Measurements from ENCODE around the gene MZT1. TPM values are rescaled to one million over a fixed set of nuclear protein-coding genes. Genes with fewer than 3 reads are reported as not detected.
"Not testable (repeated sequence)": the region's sequence is repeated elsewhere in the genome, so short reads cannot be mapped to it uniquely, and the experiment has no call there.

Gene MZT1, protein sequence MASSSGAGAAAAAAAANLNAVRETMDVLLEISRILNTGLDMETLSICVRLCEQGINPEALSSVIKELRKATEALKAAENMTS
- polyA plus RNA-seq (ENCODE audit: insufficient read length): 22.3 TPM
- long read RNA-seq, donor 1, transcript MZT1-201 (3 exons, 2,299 nt): major isoform, 17 of 33 reads
- long read RNA-seq, donor 1, partial matches to known transcripts: 16 of 33 reads
- long read RNA-seq, donor 1, other reads (novel, unspliced or antisense): 0 of 33 reads
- long read RNA-seq, donor 2, transcript MZT1-201 (3 exons, 2,299 nt): major isoform, 30 of 30 reads
- long read RNA-seq, donor 2, partial matches to known transcripts: 0 of 30 reads
- long read RNA-seq, donor 2, other reads (novel, unspliced or antisense): 0 of 30 reads
- long read RNA-seq, donor 3, transcript MZT1-201 (3 exons, 2,299 nt): major isoform, 27 of 27 reads
- long read RNA-seq, donor 3, partial matches to known transcripts: 0 of 27 reads
- long read RNA-seq, donor 3, other reads (novel, unspliced or antisense): 0 of 27 reads
- long read RNA-seq, donor 4, partial matches to known transcripts: 0 of 1 reads
- long read RNA-seq, donor 4, other reads (novel, unspliced or antisense): 0 of 1 reads
- long read RNA-seq, donor 5, transcript MZT1-201 (3 exons, 2,299 nt): major isoform, 30 of 30 reads
- long read RNA-seq, donor 5, partial matches to known transcripts: 0 of 30 reads
- long read RNA-seq, donor 5, other reads (novel, unspliced or antisense): 0 of 30 reads
- long read RNA-seq, donor 6, transcript MZT1-201 (3 exons, 2,299 nt): major isoform, 24 of 24 reads
- long read RNA-seq, donor 6, partial matches to known transcripts: 0 of 24 reads
- long read RNA-seq, donor 6, other reads (novel, unspliced or antisense): 0 of 24 reads
- long read RNA-seq, donor 7, transcript MZT1-201 (3 exons, 2,299 nt): major isoform, 37 of 37 reads
- long read RNA-seq, donor 7, partial matches to known transcripts: 0 of 37 reads
- long read RNA-seq, donor 7, other reads (novel, unspliced or antisense): 0 of 37 reads
- long read RNA-seq, donor 8, transcript MZT1-201 (3 exons, 2,299 nt): major isoform, 5 of 5 reads
- long read RNA-seq, donor 8, partial matches to known transcripts: 0 of 5 reads
- long read RNA-seq, donor 8, other reads (novel, unspliced or antisense): 0 of 5 reads

DNA sequence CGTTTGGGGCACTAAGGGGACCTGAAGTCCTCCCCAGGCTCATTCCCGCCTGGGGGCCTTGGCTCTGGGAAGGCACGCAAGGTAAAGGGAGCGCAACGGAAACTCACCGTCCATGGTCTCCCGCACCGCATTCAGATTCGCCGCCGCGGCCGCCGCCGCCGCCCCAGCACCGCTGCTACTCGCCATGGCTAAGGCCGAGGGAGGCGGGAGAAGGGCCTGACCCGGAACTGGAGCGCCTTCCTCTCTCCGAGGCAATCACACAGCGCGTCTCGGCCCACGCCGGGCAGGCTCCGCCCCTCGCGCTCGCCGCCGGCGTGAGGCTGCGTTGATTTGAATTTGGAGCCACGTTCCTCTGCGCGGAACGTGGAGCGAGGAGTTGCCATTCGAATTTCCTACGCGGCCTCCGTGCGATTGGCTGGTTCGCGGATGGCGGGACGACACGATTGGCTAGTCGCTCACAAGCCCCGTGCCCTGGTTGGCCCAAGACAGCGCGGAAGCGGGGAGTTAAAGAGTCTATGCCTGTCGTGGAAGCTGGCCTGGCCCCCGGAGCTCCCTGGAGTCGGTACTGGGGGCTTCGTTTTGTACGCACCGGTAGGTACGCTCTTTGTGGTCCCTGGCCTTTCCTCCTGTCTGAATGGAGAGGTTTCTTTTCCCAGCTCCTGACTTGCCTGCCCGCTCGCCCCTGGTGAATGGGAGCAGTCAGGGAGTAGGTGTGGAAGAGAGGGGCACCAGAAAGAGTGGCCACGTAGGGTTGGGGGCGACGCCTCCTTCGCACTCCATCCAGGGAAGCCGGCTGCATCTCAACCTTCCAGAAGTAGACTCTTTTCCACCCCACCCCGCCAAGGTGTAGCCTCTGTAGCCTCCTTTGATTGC lies at the start of gene MZT1, which contains the start of gene BORA:
TSS of gene MZT1 (minus strand) at position 213 of the 873 bp plus-strand sequence. CDS start at position 186, 27 bp downstream.
TSS of gene BORA (plus strand) at position 507 of the 873 bp plus-strand sequence. CDS start 1,018 bp downstream, outside the sequence.
- peak; percentile 94 for DNase-seq

DNA sequence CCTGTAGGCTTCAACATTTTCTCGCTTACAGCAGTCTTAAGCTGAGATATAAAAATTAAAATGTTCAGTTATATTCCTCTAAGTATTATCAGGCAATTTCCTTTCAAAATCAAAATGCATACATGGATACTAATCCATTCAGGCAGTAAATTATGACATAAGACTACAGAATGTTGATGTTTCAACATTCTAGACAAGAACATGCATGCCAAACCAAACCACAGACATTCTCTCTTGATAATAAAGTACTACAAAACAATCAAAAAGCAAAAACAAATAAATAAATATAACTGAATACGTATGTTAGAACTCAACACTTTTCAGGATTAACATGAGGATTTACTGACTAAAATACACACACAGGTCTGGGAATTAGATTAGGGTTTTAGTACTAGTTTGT lies 46.6 kb upstream of the MZT1 start:
- DNase-seq: no peak

DNA sequence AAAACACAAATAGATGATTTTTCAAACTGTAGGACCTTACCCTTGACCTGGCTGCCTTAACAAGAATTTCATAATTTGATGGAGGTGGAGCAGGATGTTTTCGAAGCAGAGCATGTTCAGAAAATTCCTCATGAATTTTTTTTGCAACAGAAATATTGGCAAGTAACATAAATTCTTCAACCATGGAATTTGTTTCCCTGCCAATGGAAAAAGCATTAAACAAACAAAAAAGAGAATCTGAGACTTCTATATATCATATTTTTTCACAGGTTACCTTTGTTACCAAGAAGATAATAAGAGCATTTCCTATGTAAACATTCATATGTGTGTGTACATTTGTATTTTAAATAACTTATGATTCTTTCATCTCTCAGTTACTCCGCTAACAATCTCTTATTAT lies 36.0 kb upstream of the MZT1 start:
- no peak for DNase-seq

DNA sequence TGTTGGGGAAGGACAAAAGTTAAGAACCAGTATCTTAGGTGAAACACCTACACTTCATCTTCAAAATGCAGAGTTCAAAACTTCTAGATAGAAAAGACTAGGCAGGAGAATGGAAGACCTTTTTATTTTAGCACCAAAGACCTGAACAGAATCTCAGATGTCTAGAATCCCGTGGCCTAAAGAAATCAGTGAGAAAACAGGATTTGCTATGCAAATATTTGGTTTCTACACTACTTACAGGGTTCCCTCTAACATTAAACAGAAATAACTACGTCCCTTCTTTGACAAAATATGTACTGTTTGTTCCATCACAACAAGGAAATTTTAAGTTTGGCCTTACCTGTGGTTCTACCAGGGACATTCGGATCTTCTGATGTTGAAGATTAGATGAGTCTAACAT lies 32.8 kb upstream of the MZT1 start:
- DNase-seq: no peak

DNA sequence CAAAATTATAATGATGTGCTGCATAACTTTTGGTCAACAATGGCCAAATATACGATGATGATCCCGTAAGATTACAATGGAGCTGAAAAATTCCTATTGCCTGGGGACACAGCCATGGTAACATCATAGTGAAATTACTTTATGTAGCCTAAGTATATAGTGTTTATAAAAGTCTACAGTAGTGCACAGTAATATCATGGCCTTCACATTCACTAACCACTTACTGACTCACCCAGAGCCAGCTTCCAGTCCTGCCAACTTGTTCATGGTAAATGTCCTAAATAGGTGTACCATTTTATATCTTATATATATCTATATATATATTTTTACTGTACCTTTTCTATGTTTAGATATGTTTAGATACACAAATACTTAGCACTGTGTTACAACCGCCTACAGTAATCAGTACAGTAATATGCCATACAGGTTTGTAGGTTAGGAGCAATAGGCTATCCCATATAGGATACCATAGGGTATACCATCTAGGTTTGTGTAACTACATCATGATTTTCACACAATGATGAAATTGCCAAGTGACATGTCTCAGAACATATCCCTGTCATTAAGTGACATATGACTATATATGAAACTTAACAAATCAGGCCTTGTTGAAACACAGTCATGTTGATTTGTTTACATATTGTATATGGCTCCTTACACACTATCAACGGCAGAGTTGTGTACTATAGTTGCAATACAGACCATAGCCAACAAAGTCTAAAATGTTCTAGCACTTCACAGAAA lies 30.5 kb upstream of the MZT1 start:
- DNase-seq: no peak

DNA sequence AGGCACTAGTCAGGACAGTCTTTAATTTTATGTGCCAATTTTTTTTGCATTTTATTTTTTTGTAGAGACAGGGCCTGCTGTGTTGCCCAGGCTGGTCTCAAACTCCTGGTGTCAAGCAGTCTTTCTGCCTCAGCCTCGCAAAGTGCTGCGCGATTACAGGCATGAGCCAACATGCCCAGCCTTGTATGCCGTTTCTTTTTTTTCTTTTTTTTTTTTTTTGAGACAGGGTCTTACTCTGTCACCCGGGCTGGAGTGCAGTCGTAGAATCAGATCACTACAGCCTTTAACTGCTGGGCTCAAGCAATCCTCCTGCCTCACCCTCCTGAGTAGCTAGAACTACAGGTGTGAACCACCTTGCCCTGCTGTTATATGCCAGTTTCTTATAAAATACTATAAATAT lies 26.7 kb upstream of the MZT1 start:
- no peak for DNase-seq

DNA sequence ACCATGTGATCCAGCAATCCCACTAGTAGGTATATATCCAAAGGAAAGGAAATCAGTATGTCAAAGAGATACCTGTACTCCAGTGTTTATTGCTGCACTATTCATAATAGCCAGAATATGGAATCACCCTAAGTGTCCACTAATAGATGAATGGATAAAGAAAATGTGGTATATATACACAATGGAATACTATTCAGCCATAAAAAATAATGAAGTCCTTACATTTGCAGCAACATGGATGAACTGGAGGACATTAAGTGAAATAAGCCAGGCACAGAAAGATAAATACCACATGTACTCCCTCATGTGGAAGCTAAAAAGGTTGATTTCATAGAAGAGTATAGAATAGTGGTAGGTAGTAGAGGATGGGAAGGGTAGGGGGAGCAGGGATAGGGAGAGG lies 23.8 kb upstream of the MZT1 start:
- DNase-seq: no peak

DNA sequence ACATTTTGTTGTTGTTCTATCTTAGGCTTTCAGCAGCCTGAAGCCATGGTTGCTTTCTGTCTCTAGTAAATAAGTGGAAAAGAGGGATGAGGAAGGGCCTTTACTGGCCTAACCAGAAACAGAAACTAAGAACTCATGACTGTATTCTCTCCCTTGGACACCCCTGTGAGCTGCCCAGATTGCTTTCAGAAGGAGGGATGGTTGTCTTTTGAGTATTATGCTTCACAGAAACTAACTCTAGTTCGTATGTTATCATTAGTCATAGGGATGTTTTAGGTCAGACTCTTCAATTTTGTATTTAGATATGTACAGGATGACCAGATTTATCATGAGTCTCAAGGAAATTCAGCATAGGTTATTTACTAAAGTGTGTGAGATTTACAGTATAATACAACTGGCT lies 17.8 kb upstream of the MZT1 start:
- DNase-seq: no peak

DNA sequence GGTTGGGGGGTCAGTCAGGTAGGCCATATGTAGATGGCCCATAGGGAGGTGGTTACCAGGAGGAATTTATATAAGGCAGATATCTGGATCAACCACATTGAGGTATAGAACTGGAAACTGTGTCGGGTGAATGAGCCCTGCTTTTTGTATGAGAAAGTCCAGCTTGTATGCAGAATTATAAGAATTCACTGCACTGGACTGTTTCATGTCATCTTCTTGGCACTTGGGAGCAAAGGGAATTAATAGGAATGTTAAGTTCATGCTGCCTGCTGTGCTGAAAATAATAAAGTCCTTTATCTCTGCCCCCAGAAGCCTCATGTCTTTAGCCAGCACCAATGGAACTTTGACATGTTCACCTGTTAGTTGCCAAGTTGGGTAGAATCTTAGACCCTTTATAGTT lies 12.6 kb upstream of the MZT1 start:
- no peak for DNase-seq

DNA sequence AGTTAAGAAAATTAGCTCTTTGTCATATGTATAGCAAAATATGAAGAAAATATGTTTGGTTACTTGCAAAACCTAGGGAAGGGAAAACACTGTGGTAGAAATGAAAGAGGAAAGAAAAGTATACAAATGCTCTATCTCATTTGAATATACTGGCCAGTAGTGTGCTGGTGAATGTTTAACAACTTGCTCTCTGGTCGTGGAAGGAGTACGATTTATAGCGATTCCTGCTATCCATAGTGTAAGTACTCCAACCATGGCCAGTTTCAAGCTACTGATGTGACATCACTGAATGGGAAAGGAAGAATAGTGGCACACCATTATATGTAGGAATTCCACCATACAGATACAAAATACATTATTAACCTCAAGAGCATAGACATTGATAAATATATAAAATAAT lies 9.6 kb upstream of the MZT1 start:
- no peak for DNase-seq

DNA sequence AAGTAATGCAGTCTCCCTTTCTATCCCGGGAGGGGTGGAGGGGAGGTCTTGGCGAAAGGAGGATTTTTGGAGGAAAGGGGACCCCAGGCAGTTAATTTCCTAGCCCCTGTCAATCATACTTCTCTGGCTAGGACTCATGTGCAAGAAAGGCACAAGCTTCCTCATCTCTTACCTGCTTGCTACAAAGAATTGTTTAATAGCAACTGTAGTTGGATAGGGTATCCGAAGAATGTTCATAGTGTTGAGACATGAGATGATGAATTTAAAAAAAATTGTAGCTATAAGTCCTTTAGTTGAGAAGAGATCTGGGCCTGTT lies 819 bp upstream of the MZT1 start:
- no peak for DNase-seq

DNA sequence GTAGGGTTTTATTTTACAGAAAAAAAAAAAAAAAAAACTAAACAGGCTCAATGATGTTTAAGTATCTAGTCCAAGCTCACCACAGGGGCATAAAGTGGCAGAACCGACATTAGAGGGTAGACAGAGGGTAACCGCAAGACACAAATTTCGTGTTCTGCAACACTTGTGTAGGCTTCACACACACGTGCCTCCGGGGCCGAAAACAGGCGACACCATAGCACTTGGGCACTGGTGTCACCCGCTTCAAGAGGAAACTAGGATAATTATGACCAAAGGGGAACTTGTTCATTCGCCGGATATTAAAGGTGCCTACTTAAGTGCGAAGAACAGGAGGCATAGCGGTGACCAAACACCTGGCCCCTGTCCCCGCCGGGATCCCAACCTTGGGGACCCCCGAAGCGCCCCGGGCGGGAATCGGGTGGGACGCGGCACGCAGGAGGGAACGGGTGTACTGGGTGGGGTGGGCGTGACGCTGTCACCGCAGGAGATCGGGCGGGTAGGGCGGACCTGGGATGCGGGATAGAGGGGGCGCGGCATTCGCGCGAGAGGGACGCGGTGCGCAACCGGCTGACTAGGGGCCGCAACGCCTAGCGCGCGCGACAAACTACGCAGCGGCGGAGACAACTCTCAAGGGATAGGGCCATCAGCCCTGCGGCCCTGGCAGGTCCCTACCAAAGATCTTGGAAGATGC lies 558 bp downstream of the MZT1 start:
- DNase-seq: peak; percentile 20

DNA sequence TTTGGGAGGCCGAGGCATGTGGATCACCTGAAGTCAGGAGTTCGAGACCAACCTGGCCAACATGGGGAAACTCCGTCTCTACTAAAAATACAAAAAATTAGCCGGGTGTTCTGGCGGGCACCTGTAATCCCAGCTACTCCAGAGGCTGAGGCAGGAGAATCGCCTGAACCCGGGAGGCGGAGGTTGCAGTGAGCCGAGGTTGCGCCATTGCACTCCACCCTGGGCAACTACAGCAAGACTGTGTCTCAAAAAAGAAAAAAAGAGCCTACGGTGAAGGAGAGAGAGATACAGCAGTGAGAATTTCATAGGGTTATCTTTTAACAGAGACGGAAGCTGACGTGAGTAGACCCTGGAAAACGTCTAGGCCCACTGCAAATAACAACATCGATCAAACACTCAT lies 1.2 kb downstream of the MZT1 start:
- DNase-seq: not testable (repeated sequence)

DNA sequence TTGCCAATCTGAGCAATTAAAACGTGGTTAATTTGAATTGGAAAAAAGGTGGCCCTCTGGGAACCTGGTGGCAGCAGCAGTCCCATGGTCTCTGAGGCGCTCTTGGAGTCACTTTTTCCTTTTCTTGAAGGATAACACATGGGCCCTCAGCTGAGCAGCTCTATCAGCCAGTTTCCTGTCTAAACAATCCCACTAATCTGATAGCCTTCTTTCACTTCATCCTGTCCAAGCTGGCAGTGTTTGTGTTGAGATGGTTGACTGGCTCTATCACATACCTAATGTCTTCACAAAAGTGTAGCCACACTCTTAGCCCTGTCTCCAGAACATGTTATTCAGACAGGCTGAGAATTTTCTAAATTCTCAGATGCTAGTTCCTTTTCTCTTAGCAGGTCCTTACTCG lies 10.7 kb downstream of the MZT1 start:
- no peak for DNase-seq

DNA sequence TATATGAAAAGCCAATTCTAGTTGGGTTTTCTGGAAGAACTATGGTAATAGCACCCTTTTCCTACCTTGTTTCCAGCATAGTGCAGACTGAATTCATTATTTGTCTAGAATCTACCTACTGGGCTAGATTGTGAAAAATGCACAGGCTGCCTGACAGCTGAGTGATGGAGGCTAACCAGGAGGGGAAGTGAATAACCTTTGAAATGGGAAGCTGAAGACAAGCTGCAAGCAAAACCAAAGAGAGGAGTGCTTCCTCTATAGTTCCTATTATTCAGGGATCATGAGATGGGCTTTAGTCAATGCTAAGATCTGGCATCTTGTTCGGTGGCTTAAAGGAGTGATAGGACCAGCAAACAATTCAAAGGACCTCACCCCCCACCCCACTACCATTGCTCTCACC lies 26.9 kb downstream of the MZT1 start:
- DNase-seq: no peak

DNA sequence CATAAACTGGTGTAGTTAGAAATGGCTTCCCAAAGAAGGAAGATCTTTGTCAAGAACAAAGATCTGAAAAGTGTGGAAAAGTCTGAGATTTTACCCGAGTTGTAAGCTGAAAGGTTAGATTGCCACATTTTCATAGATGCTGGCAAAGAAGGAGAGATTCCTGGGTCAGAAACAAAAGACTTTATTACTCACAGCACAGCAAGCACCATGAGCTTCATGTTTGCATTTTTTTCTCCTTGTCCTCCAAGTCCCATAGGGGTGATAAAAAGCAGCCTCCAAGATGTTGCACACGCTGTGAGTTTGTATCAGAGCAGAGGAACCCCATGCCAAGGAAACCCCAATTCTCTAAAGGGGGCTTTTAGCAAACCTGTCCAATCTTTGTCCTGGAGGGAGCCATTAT lies 29.3 kb downstream of the MZT1 start:
- DNase-seq: no peak

DNA sequence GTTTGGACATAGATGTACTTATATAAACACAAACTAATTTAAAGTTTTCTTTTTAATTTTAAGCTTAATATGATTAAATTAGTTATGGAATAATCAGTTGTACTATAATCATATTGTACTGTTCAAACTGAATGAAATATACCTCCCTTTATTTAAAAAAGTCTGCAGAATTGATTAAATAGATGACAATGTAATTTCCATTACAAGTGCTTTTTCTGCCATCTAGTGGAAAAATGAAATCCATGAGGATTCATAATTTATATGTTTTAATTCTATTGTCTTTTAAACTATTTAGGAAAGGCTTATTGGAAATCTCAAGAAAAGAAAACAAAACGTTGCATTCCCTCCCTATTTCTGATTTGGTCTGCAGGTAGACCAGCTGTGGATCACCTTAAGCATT lies 30.9 kb downstream of the MZT1 start:
- no peak for DNase-seq

DNA sequence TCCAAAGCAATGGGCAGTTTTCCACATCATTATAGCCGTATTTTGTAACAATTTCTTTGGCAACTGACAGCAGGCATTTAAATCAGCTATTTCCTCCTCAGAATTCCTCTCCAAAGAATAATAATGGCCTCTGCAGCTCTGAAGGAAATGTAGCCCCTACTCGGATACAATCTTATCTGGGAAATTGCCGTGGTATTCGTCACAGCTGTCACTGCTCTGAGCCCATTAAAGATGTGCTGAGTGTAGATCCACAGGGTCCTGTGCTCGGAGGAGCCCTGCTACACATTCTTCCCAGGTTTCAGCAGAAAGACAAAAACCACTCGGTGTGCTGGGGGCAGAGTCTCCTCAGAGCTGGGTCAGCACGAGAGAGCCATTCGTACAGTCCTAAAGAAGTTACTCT lies 33.1 kb downstream of the MZT1 start:
- no peak for DNase-seq

DNA sequence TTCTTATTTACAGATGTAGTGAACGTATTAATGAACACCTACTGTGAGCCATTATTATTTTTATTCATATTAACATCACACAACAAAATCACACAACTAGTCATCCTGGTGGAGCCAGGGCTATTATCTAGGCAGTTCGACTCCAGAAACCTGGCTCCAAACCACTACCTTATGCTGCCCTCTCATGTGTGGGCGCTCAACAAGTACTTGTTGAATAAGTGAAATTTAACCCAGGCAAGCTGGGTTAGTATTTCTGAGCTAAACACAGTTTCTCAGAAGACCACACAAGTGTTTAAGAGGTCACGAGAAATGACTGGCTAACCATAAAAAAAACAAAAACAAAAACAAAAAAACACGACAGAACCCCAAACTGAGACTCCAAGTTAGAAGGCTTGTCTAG lies 33.6 kb downstream of the MZT1 start:
- DNase-seq: no peak

DNA sequence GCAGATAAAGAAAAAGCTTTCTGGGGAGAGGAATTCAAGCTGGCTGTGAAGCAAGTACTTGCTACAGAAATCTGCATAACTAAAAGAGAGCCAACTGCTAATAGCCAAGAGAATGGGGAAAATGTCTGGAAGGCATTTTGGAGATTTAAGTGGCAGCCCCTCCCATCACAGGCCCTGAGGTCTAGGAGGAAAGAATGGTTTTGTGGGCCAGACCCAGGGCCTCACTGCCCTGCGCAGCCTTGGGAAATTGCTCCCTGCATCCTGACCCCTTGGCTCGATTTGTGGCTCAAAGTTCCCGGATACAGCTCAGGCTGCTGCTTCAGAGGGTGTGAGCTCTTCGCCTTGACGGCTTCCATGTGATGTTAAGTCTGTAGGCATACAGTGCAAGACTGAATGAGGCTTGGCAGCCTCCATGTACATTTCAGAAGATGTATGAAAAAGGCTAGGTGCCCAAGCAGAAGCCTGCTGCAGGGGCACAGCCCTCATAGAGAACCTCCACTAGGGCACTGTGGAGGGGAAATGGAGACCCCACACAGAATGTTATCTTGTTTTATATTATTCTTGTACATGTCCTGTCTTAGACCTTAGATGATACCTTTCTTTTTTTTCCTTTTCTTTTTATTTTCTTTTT lies 34.4 kb downstream of the MZT1 start:
- no peak for DNase-seq

Measured in left kidney (tissue), 8 donors.